ENCODE results near the gene FBXO7.

FBXO7 gene

GRCh38 chr22:32511776-32512175 is 37.2 kb downstream of the FBXO7 start:
- TF ChIP-seq POLR2AphosphoS5 (IDR thresholded peaks at IDR 0.05; ENCODE audit: low read depth, low read length): no peak
- no peak for TF ChIP-seq SIN3A (IDR thresholded peaks at IDR 0.05; ENCODE audit: borderline replicate concordance, insufficient read depth, low read length)
- TF ChIP-seq TAF1 (IDR thresholded peaks at IDR 0.05; ENCODE audit: borderline replicate concordance, insufficient read depth, low read length): no peak
- TF ChIP-seq FOXP2 (optimal IDR thresholded peaks at IDR 0.05; ENCODE audit: borderline replicate concordance, extremely low read depth, extremely low read length, insufficient read depth): no peak
- TF ChIP-seq REST (IDR thresholded peaks at IDR 0.05; ENCODE audit: insufficient read depth in 1 of 2, low read depth in 2 of 2, low read length in 2 of 2): no peak

GRCh38 chr22:32512267-32512982 is 37.8 kb downstream of the FBXO7 start:
- TF ChIP-seq POLR2AphosphoS5 (IDR thresholded peaks at IDR 0.05; ENCODE audit: low read depth, low read length) (no peak), TAF1 (IDR thresholded peaks at IDR 0.05; ENCODE audit: borderline replicate concordance, insufficient read depth, low read length) (no peak), FOXP2 (optimal IDR thresholded peaks at IDR 0.05; ENCODE audit: borderline replicate concordance, extremely low read depth, extremely low read length, insufficient read depth) (no peak), SIN3A (IDR thresholded peaks at IDR 0.05; ENCODE audit: borderline replicate concordance, insufficient read depth, low read length) (no peak), REST (IDR thresholded peaks at IDR 0.05; ENCODE audit: insufficient read depth in 1 of 2, low read depth in 2 of 2, low read length in 2 of 2) (no peak)

GRCh38 chr22:32515084-32515483 is 40.5 kb downstream of the FBXO7 start:
- TF ChIP-seq TAF1 (IDR thresholded peaks at IDR 0.05; ENCODE audit: borderline replicate concordance, insufficient read depth, low read length): no peak
- TF ChIP-seq POLR2AphosphoS5 (IDR thresholded peaks at IDR 0.05; ENCODE audit: low read depth, low read length): no peak
- TF ChIP-seq REST (IDR thresholded peaks at IDR 0.05; ENCODE audit: insufficient read depth in 1 of 2, low read depth in 2 of 2, low read length in 2 of 2): no peak
- no peak for TF ChIP-seq SIN3A (IDR thresholded peaks at IDR 0.05; ENCODE audit: borderline replicate concordance, insufficient read depth, low read length)
- no peak for TF ChIP-seq FOXP2 (optimal IDR thresholded peaks at IDR 0.05; ENCODE audit: borderline replicate concordance, extremely low read depth, extremely low read length, insufficient read depth)

- TF ChIP-seq REST (IDR thresholded peaks at IDR 0.05; ENCODE audit: insufficient read depth in 1 of 2, low read depth in 2 of 2, low read length in 2 of 2) (no peak), FOXP2 (optimal IDR thresholded peaks at IDR 0.05; ENCODE audit: borderline replicate concordance, extremely low read depth, extremely low read length, insufficient read depth) (no peak), SIN3A (IDR thresholded peaks at IDR 0.05; ENCODE audit: borderline replicate concordance, insufficient read depth, low read length) (no peak), POLR2AphosphoS5 (IDR thresholded peaks at IDR 0.05; ENCODE audit: low read depth, low read length) (no peak), TAF1 (IDR thresholded peaks at IDR 0.05; ENCODE audit: borderline replicate concordance, insufficient read depth, low read length) (no peak)
Measured at GRCh38 chr22:32517488-32517887, 42.9 kb downstream of the FBXO7 start.
